HEK293 (cell line): Measurements from ENCODE around the gene RBM7.

Experiments used
- CTCF ChIP-seq: fragments of 450-650 bp; formaldehyde crosslinking; IDR thresholded peaks from 2 replicates; pipeline ENCODE4 v1.5.1; 2016; ENCODE audit warnings: missing biosample characterization, missing genetic modification characterization
- ZFP3 ChIP-seq: fragments of 450-650 bp; formaldehyde crosslinking; IDR thresholded peaks from 2 replicates; pipeline ENCODE4 v1.5.1; 2016; ENCODE audit warnings: low read depth, missing biosample characterization, missing genetic modification characterization
- ZNF510 ChIP-seq: fragments of 450-650 bp; formaldehyde crosslinking; IDR thresholded peaks from 2 replicates; pipeline ENCODE4 v1.5.1; 2018; ENCODE audit warnings: mild to moderate bottlenecking, missing genetic modification characterization, missing biosample characterization; ENCODE audit not compliant: insufficient replicate concordance
- ZNF548 ChIP-seq: fragments of 450-650 bp; formaldehyde crosslinking; IDR thresholded peaks from 2 replicates; pipeline ENCODE4 v1.5.1; 2016; ENCODE audit warnings: missing biosample characterization, missing genetic modification characterization

DNA sequence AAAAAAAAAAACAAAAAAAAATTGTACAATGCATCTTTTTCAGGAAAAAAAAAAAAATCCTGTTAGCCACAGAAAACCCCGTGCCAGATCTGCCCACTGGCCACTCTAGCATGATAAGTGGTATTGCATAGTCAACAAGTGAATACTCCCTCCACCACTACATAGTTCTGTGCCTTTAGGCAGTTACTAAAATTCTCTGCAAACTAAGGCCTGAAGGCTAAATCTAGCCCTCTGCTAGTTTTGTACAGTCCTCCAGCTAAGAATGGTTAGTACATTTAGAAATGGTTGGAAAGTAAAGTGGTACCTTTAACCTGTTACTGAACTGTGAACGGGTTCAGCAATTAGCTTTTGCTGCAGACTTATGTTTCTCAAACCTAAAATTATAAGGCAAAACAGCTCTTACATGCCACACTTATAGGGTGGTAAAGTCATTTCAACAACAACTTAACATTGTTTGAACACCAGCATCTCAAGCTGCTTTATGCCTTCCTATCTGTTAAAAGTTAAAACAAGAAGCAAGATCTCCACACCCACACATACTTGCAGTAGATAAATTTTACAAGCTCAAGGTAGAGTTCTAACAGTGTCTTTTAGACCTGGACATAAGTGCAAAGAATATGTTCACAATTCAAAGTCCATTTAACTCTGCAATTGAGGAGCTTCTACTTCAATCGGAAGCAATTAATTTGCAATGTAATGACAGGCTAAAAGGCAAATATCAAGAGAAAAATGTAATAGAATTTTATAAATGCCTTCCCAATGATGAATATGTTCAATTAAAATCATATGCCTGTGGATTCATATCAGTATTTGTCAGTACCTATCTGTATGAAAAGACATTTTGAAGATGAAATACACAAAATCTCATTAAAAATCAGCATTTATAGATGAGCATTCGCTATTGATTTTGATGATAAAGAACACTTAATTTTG lies 7.5 kb upstream of the RBM7 start:
- TF ChIP-seq ZFP3 (tag by site-specific recombination) = no peak
- TF ChIP-seq CTCF (tag by site-specific recombination) = no peak
- TF ChIP-seq ZNF510 (tag by site-specific recombination) = no peak
- no peak for TF ChIP-seq ZNF548 (tag by site-specific recombination)
